Measurements from ENCODE around the gene NLRP6. TPM values are rescaled to one million over a fixed set of nuclear protein-coding genes. Genes with fewer than 3 reads are reported as not detected.

The NLRP6 gene
- total RNA-seq, 1 experiment from 2014 or later = not detected

DNA sequence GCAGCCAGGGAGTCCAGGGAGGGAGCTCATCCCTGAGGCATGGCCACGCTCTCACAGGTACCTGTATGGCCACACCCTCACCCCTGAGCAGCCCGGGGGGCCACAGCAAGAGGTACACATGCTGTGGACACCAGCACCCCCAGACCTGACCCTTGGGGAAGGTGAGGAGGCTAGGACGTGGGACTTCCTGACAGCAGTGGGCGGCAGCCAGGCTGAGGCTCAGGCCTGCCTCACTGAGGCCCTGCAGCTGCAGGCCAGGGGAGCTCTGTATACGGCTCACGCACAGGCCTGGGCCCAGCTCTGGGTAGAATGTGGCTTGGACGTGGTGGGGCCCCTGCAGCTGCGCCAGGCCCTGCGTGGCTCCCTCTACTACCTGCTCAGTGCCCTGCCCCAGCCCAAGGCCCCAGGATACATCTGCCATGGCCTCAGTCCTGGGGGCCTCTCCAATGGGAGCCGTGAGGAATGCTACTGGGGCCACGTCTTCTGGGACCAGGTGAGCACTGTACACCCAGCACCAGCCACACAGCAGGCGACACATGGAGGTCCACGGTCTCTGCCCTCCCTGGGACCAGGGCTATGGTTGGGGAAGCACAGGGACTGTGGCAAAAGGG lies 12.5 kb downstream of the NLRP6 start:
- Histone ChIP-seq H3K4me1 (ENCODE audit: insufficient read depth, low read length, poor library complexity, severe bottlenecking) (peaks cover 6% of the 10 kb centered on the region), H3K36me3 (ENCODE audit: insufficient read depth, low read length, poor library complexity, severe bottlenecking) (no peaks in the 10 kb centered on the region), H3K27me3 (replicated peaks; ENCODE audit: insufficient read depth, low read depth, low read length, poor library complexity) (no peaks in the 10 kb centered on the region), H3K27ac (ENCODE audit: low read depth, low read length, poor library complexity, severe bottlenecking) (no peak overlapping the region), H3K4me3 (ENCODE audit: low read depth, low read length, poor library complexity, severe bottlenecking) (no peak overlapping the region), H3K9me3 (ENCODE audit: low read depth, low read length, poor library complexity, severe bottlenecking) (no peaks in the 10 kb centered on the region)
- TF ChIP-seq EZH2 (IDR thresholded peaks at IDR 0.05; ENCODE audit: borderline replicate concordance, low read depth, low read length, poor library complexity, severe bottlenecking) = no peak
- TF ChIP-seq, protein P1, sequence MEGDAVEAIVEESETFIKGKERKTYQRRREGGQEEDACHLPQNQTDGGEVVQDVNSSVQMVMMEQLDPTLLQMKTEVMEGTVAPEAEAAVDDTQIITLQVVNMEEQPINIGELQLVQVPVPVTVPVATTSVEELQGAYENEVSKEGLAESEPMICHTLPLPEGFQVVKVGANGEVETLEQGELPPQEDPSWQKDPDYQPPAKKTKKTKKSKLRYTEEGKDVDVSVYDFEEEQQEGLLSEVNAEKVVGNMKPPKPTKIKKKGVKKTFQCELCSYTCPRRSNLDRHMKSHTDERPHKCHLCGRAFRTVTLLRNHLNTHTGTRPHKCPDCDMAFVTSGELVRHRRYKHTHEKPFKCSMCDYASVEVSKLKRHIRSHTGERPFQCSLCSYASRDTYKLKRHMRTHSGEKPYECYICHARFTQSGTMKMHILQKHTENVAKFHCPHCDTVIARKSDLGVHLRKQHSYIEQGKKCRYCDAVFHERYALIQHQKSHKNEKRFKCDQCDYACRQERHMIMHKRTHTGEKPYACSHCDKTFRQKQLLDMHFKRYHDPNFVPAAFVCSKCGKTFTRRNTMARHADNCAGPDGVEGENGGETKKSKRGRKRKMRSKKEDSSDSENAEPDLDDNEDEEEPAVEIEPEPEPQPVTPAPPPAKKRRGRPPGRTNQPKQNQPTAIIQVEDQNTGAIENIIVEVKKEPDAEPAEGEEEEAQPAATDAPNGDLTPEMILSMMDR (conservative IDR thresholded peaks at IDR 0.05; ENCODE audit: low read depth, low read length) = no peak
- CTCF ChIA-PET = no interaction called here
- DNase-seq (ENCODE audit: low spot score) = no peak
- intact Hi-C loops (cut with micrococcal nuclease; ENCODE audit: unreplicated experiment) = no loop called here
- BruUV-seq (replicated peaks) = no TSS peak
- POLR2A ChIA-PET (ENCODE audit: low non-redundant PET) = no interaction called here

DNA sequence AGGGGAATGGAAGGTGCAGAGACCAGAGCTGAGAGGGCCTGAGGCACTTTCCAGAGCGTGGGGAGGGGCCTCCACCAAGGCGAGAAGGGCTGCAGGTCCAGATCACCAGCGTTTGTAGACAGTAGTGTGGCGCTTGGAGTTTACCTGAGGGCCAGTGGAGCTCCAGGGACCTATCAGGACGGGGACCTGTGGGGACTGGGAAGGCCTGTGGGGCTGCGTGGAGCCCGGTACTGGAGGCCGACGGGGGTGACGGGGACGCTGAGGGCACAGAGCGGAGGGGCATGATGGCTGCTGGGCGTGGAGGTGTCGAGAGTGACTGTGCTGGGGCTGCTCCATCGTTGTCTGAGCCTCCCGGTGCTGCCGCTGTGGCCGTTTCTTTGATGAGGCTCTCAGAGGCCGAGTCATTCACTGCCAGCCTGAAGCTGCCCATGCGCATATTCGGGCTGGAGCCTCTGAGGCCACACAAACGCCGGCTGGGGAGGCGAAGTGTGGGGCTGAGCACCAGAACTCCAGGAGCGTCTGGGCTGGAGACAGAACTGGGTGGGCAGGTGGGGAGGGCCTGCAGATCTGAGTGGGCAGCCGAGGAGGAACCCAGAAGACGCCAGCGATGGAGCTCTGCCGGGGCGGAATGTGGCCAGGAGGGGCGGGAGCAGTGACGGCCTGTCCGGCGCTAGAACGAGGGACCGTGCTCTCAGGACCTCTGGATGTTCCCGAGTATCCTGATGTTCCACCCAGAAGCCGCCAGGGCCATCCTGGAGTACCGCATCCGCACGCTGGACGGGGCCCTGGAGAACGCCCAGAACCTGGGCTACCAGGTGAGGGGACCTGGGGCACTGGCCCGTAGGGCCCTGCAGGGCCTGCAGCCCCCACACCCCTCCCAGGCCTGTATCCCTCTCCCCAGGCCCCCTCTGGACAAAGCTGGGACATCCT lies 13.3 kb downstream of the NLRP6 start:
- TF ChIP-seq, protein P1 (conservative IDR thresholded peaks at IDR 0.05; ENCODE audit: low read depth, low read length) = no peak
- no peak for TF ChIP-seq EZH2 (IDR thresholded peaks at IDR 0.05; ENCODE audit: borderline replicate concordance, low read depth, low read length, poor library complexity, severe bottlenecking)
- DNase-seq (ENCODE audit: low spot score) = no peak
- POLR2A ChIA-PET (ENCODE audit: low non-redundant PET) = no interaction called here
- Histone ChIP-seq H3K36me3 (ENCODE audit: insufficient read depth, low read length, poor library complexity, severe bottlenecking) (no peaks in the 10 kb centered on the region), H3K9me3 (ENCODE audit: low read depth, low read length, poor library complexity, severe bottlenecking) (no peaks in the 10 kb centered on the region), H3K4me1 (ENCODE audit: insufficient read depth, low read length, poor library complexity, severe bottlenecking) (peaks cover 6% of the 10 kb centered on the region), H3K27me3 (replicated peaks; ENCODE audit: insufficient read depth, low read depth, low read length, poor library complexity) (no peaks in the 10 kb centered on the region), H3K4me3 (ENCODE audit: low read depth, low read length, poor library complexity, severe bottlenecking) (no peak overlapping the region), H3K27ac (ENCODE audit: low read depth, low read length, poor library complexity, severe bottlenecking) (no peak overlapping the region)
- BruUV-seq (replicated peaks) = no TSS peak
- intact Hi-C loops (cut with micrococcal nuclease; ENCODE audit: unreplicated experiment) = no loop called here
- CTCF ChIA-PET = no interaction called here

DNA sequence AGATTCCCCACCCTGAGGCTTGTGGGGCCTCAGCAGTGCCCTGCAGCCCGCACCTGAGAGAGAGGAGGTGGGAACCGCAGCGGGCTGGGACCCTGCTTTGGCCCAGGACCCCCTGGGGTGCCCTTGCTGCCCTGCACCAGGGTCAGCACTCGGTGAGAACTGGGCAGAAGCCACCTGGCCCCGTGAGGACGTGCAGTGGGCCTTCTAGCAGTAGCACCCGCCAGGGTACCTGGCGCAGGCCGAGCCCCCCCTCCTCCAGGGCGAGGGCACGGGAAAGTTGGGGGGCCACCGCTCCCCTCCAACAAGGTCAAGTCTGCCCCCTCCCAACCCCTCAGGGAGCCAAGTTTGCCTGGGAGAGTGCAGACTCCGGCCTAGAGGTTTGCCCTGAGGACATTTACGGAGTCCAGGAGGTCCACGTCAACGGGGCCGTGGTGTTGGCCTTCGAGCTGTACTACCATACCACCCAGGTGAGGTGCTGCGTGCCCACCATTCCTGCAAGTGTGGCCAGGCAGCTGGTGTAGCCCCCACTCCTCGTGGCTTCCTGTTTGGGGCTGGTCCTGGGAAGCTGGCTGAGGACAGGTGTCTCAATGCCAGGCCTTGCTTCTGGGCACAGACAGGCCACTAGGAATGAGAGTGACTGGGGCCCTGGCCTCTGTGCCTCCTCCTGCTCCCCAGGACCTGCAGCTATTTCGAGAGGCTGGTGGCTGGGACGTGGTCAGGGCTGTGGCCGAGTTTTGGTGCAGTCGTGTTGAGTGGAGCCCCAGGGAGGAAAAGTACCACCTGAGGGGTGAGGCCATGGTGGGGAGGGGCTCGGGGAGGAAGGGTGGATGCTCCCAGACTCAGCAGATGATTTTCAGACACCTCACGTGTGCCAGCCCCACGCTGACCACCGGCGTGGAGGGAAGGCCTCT lies 14.3 kb downstream of the NLRP6 start:
- TF ChIP-seq, protein P1 (conservative IDR thresholded peaks at IDR 0.05; ENCODE audit: low read depth, low read length) = no peak
- no peak for TF ChIP-seq EZH2 (IDR thresholded peaks at IDR 0.05; ENCODE audit: borderline replicate concordance, low read depth, low read length, poor library complexity, severe bottlenecking)
- H3K27ac ChIP-seq (ENCODE audit: low read depth, low read length, poor library complexity, severe bottlenecking) = no peak overlapping the region
- CTCF ChIA-PET = no interaction called here
- no peaks in the 10 kb centered on the region for H3K36me3 ChIP-seq (ENCODE audit: insufficient read depth, low read length, poor library complexity, severe bottlenecking)
- DNase-seq (ENCODE audit: low spot score) = no peak
- BruUV-seq (replicated peaks) = no TSS peak
- H3K27me3 ChIP-seq (replicated peaks; ENCODE audit: insufficient read depth, low read depth, low read length, poor library complexity) = no peaks in the 10 kb centered on the region
- peaks cover 6% of the 10 kb centered on the region for H3K4me1 ChIP-seq (ENCODE audit: insufficient read depth, low read length, poor library complexity, severe bottlenecking)
- intact Hi-C loops (cut with micrococcal nuclease; ENCODE audit: unreplicated experiment) = no loop called here
- POLR2A ChIA-PET (ENCODE audit: low non-redundant PET) = no interaction called here
- H3K4me3 ChIP-seq (ENCODE audit: low read depth, low read length, poor library complexity, severe bottlenecking) = no peak overlapping the region
- no peaks in the 10 kb centered on the region for H3K9me3 ChIP-seq (ENCODE audit: low read depth, low read length, poor library complexity, severe bottlenecking)

All from A673 (cell line).